Glomerular endothelial cell (primary cell): ENCODE measurements around the gene SETD3. TPM values are rescaled to one million over a fixed set of nuclear protein-coding genes. Genes with fewer than 3 reads are reported as not detected.

Experiments used
- DNase-seq: peaks from one replicate; pipeline ENCODE4 v3.0.0-alpha.2; 2011; ENCODE audit warnings: low read depth, low spot score; ENCODE audit errors: extremely low read depth
- total RNA-seq: library from RNA; depleted of rRNA; stranded (reverse); fragments of >200 nt; gene quantifications from 2 replicates; pipeline ENCODE4 v1.2.3, GENCODE V29; 2015

Gene SETD3
- 44.8 and 53.9 TPM in 2 replicates for total RNA-seq

- DNase-seq = no peak
Observed at GRCh38 chr14:99479906-99480869, at the start of gene SETD3. Gene SETD3 (minus strand): TSS chr14:99480859. CDS start chr14:99465805, 15,054 bp downstream.

GRCh38 chr14:99529899-99530298, 49.2 kb upstream of the SETD3 start:
- DNase-seq = peak; percentile 23

- no peak for DNase-seq
Observed at GRCh38 chr14:99527427-99528076, 46.9 kb upstream of the SETD3 start.

GRCh38 chr14:99527026-99527425, 46.4 kb upstream of the SETD3 start:
- DNase-seq = no peak

GRCh38 chr14:99525699-99526080, 45.0 kb upstream of the SETD3 start:
- no peak for DNase-seq

GRCh38 chr14:99524804-99525698, 44.4 kb upstream of the SETD3 start:
- no peak for DNase-seq

- no peak for DNase-seq
Observed at GRCh38 chr14:99524091-99524661, 43.5 kb upstream of the SETD3 start.

- no peak for DNase-seq
Observed at GRCh38 chr14:99523704-99524055, 43.0 kb upstream of the SETD3 start.

- no peak for DNase-seq
Observed at GRCh38 chr14:99522934-99523703, 42.5 kb upstream of the SETD3 start.

- no peak for DNase-seq
Observed at GRCh38 chr14:99522457-99522891, 41.8 kb upstream of the SETD3 start.

- DNase-seq = no peak
Observed at GRCh38 chr14:99522025-99522401, 41.4 kb upstream of the SETD3 start.

GRCh38 chr14:99521176-99522024, 40.7 kb upstream of the SETD3 start:
- DNase-seq = no peak

GRCh38 chr14:99520571-99521081, 40.0 kb upstream of the SETD3 start:
- DNase-seq = no peak

GRCh38 chr14:99519931-99520421, 39.3 kb upstream of the SETD3 start:
- no peak for DNase-seq

- no peak for DNase-seq
Observed at GRCh38 chr14:99519347-99519881, 38.8 kb upstream of the SETD3 start.

- no peak for DNase-seq
Observed at GRCh38 chr14:99518441-99519346, 38.0 kb upstream of the SETD3 start.

GRCh38 chr14:99517643-99518381, 37.2 kb upstream of the SETD3 start:
- no peak for DNase-seq
